ENCODE measurements around the gene MAK. TPM values are rescaled to one million over a fixed set of nuclear protein-coding genes. Genes with fewer than 3 reads are reported as not detected.

Gene MAK
- polyA plus RNA-seq, 1 donor (not counting 4 experiments of a cell fraction or from before 2014, with no cell fraction given) = not detected

- Histone ChIP-seq H3K79me2 (ENCODE audit: control insufficient read depth, insufficient read depth, low read length) (no peaks in the 10 kb centered on the region), H3K9me3 (ENCODE audit: control insufficient read depth, low read depth, low read length) (no peaks in the 10 kb centered on the region), H3K9me1 (ENCODE audit: control insufficient read depth, extremely low read depth, insufficient read depth, low read length) (no peaks in the 10 kb centered on the region), H2AFZ (ENCODE audit: control insufficient read depth, low read length) (no peak overlapping the region), H3K4me2 (ENCODE audit: control insufficient read depth, extremely low read depth, insufficient read depth, low read depth, low read length) (no peak overlapping the region), H3K4me3 (ENCODE audit: control insufficient read depth in 2 of 3, extremely low read depth in 1 of 3, insufficient read depth in 2 of 3, low read depth in 1 of 3, low read length in 3 of 3) (no peak overlapping the region), H3K27ac (ENCODE audit: control insufficient read depth, insufficient read depth, low read length) (no peak overlapping the region), H3K9ac (ENCODE audit: control insufficient read depth, extremely low read depth, insufficient read depth, low read length) (no peak overlapping the region), H3K36me3 (ENCODE audit: control insufficient read depth in 2 of 2, extremely low read depth in 1 of 2, insufficient read depth in 2 of 2, low read length in 2 of 2) (no peaks in the 10 kb centered on the region), H3K4me1 (ENCODE audit: control insufficient read depth, extremely low read depth, insufficient read depth, low read length) (no peaks in the 10 kb centered on the region), H3K27me3 (ENCODE audit: control insufficient read depth, extremely low read depth, insufficient read depth, low read length) (no peaks in the 10 kb centered on the region), H4K20me1 (ENCODE audit: control insufficient read depth, extremely low read depth, insufficient read depth, low read length) (no peaks in the 10 kb centered on the region)
- TF ChIP-seq EZH2 (IDR thresholded peaks at IDR 0.05; ENCODE audit: low read length) = no peak
- TF ChIP-seq CTCF (optimal IDR thresholded peaks at IDR 0.05 in 1 of 3, IDR thresholded peaks at IDR 0.05 in 1 of 3, conservative IDR thresholded peaks at IDR 0.05 in 1 of 3; ENCODE audit: extremely low read depth in 1 of 3, insufficient read depth in 2 of 3, low read length in 3 of 3) = peak; percentile 94 to 98 (median 95)
- dilution Hi-C loops (cut with MboI; ENCODE audit: extremely low pct_ligation_motif_present, low sequenced_read_pairs) = no loop called here
- peak; percentile 23 for DNase-seq (ENCODE audit: low read depth, low spot score)
- peak; percentile 89 for FAIRE-seq
Observed at GRCh38 chr6:10801224-10801848, 37.0 kb downstream of the MAK start.

- no peaks in the 10 kb centered on the region for H3K27me3 ChIP-seq (ENCODE audit: control insufficient read depth, extremely low read depth, insufficient read depth, low read length)
- no peaks in the 10 kb centered on the region for H3K4me1 ChIP-seq (ENCODE audit: control insufficient read depth, extremely low read depth, insufficient read depth, low read length)
- H3K9me3 ChIP-seq (ENCODE audit: control insufficient read depth, low read depth, low read length) = no peaks in the 10 kb centered on the region
- FAIRE-seq = no peak
- no peaks in the 10 kb centered on the region for H3K9me1 ChIP-seq (ENCODE audit: control insufficient read depth, extremely low read depth, insufficient read depth, low read length)
- no peak overlapping the region for H3K9ac ChIP-seq (ENCODE audit: control insufficient read depth, extremely low read depth, insufficient read depth, low read length)
- no peaks in the 10 kb centered on the region for H3K79me2 ChIP-seq (ENCODE audit: control insufficient read depth, insufficient read depth, low read length)
- H2AFZ ChIP-seq (ENCODE audit: control insufficient read depth, low read length) = no peak overlapping the region
- no peak for TF ChIP-seq EZH2 (IDR thresholded peaks at IDR 0.05; ENCODE audit: low read length)
- no peak for TF ChIP-seq CTCF (optimal IDR thresholded peaks at IDR 0.05 in 1 of 3, IDR thresholded peaks at IDR 0.05 in 1 of 3, conservative IDR thresholded peaks at IDR 0.05 in 1 of 3; ENCODE audit: extremely low read depth in 1 of 3, insufficient read depth in 2 of 3, low read length in 3 of 3)
- H4K20me1 ChIP-seq (ENCODE audit: control insufficient read depth, extremely low read depth, insufficient read depth, low read length) = no peaks in the 10 kb centered on the region
- DNase-seq (ENCODE audit: low read depth, low spot score) = no peak
- no peak overlapping the region for H3K4me2 ChIP-seq (ENCODE audit: control insufficient read depth, extremely low read depth, insufficient read depth, low read depth, low read length)
- no peak overlapping the region for H3K4me3 ChIP-seq (ENCODE audit: control insufficient read depth in 2 of 3, extremely low read depth in 1 of 3, insufficient read depth in 2 of 3, low read depth in 1 of 3, low read length in 3 of 3)
- no peaks in the 10 kb centered on the region for H3K36me3 ChIP-seq (ENCODE audit: control insufficient read depth in 2 of 2, extremely low read depth in 1 of 2, insufficient read depth in 2 of 2, low read length in 2 of 2)
- H3K27ac ChIP-seq (ENCODE audit: control insufficient read depth, insufficient read depth, low read length) = no peak overlapping the region
- dilution Hi-C loops (cut with MboI; ENCODE audit: extremely low pct_ligation_motif_present, low sequenced_read_pairs) = no loop called here
Observed at GRCh38 chr6:10800810-10801209, 37.5 kb downstream of the MAK start.
